ENCODE data around the gene PHTF2. TPM values are rescaled to one million over a fixed set of nuclear protein-coding genes. Genes with fewer than 3 reads are reported as not detected.

The PHTF2 gene
- total and polyA plus RNA-seq, 7 experiments from 2014 or later: 5.9 to 42.1 (median 20.4) TPM

DNA sequence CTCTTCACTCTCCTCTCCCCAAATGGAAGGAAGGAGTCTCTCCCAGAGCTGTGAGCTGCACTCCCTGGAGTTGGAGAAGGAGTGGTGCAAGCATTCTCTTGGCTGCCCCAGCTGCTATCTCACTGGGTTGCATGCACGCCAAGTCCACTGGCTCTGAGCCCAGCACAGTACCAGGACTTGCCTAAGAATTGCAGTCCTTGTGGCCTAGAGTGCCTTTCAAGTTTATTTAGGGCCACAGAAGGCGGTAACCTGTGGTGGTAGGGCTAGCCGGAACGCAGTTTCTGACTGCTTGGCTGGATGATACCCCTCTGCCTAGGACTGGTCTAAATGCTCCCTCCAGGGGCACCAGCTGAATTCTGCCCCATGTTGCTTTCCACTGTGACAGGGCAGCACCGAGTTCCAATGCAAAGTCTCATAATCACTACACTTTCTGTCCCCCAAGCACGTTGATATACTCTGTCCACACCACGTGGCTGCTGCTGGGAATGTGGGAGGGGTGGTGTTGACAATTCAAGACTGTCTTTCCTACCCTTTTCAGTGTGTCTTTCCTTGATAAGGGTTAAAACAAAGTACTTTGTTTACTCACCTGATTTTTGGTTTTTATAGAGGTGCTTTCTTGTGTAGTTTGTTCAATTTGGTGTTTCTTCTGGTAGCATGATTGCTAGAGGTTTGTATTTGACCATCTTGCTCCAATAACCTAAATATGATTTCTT is 57.0 kb downstream of the PHTF2 start:
- peaks cover 0 to 4% (median 0%) of the 10 kb centered on the region in 11 donors for H3K9me3 Mint-ChIP-seq
- H3K27ac Mint-ChIP-seq: no peak overlapping the region
- Histone ChIP-seq H3K27ac (ENCODE audit: low read depth, low read length) (no peak overlapping the region), H3K4me3 (ENCODE audit: low read length) (no peak overlapping the region), H3K27me3 (ENCODE audit: control insufficient read depth in 2 of 2, insufficient read depth in 2 of 2, low read length in 2 of 2) (no peaks in the 10 kb centered on the region), H3K36me3 (ENCODE audit: control insufficient read depth in 2 of 3, insufficient read depth in 3 of 3, low read length in 3 of 3) (peaks cover 0 to 16% (median 0%) of the 10 kb centered on the region in 3 experiments), H3K4me1 (ENCODE audit: control insufficient read depth in 2 of 2, insufficient read depth in 2 of 2, low read length in 2 of 2) (peaks cover 4 to 14% of the 10 kb centered on the region in 2 donors), H3K9me3 (ENCODE audit: control insufficient read depth in 2 of 3, low read length in 3 of 3) (no peaks in the 10 kb centered on the region)
- intact Hi-C loops (cut with micrococcal nuclease): no loop called here
- ChIA-PET CTCF (interaction anchor here (0.6 to 1.1 kb wide), 2 partner anchors 22 to 24 kb away, joined by 3 to 4 read pairs; no protein-coding TSS in a partner anchor), POLR2A (interaction anchor here (0.6 kb wide), 1 partner anchor 11 kb away, joined by 3 read pairs; no protein-coding TSS in a partner anchor)
- H3K36me3 Mint-ChIP-seq: peaks cover 3 to 42% (median 35%) of the 10 kb centered on the region in 5 donors
- H3K27me3 Mint-ChIP-seq: no peaks in the 10 kb centered on the region
- ATAC-seq (no peak), DNase-seq (no peak)
- no peak overlapping the region for H3K4me3 Mint-ChIP-seq
- peaks cover 31 to 61% (median 48%) of the 10 kb centered on the region in 7 donors for H3K4me1 Mint-ChIP-seq

DNA sequence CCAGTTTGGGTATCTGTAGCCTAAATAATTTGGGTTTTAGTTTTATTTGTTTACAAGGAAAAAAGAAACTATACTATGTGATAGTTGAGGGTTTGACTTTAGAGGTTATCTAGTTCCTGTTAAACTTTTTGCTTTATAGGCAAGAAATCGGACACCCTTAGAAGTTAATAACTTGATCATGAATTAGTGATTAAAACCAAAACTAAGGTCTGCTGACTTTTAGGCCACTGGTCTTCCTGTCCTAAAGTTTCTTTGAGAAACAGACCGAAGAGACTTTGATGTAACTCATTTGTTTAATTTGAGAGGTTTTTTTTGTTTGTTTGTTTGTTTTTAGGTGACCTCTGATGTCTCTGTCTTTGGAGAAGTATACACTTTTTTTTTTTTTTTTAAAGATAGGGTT is 59.7 kb downstream of the PHTF2 start:
- CTCF ChIA-PET: no interaction called here
- Histone ChIP-seq H3K4me1 (ENCODE audit: control insufficient read depth in 2 of 2, insufficient read depth in 2 of 2, low read length in 2 of 2) (peaks cover 0 to 14% of the 10 kb centered on the region in 2 donors), H3K27me3 (ENCODE audit: control insufficient read depth in 2 of 2, insufficient read depth in 2 of 2, low read length in 2 of 2) (no peaks in the 10 kb centered on the region), H3K4me3 (ENCODE audit: low read length) (no peak overlapping the region), H3K36me3 (ENCODE audit: control insufficient read depth in 2 of 3, insufficient read depth in 3 of 3, low read length in 3 of 3) (peaks cover 0 to 16% (median 0%) of the 10 kb centered on the region in 3 experiments), H3K9me3 (ENCODE audit: control insufficient read depth in 2 of 3, low read length in 3 of 3) (no peaks in the 10 kb centered on the region), H3K27ac (ENCODE audit: low read depth, low read length) (no peak overlapping the region)
- POLR2A ChIA-PET: no interaction called here
- Mint-ChIP-seq H3K27me3 (no peaks in the 10 kb centered on the region), H3K36me3 (peaks cover 3 to 33% (median 30%) of the 10 kb centered on the region in 5 donors), H3K4me1 (peaks cover 25 to 57% (median 41%) of the 10 kb centered on the region in 7 donors), H3K4me3 (no peak overlapping the region), H3K27ac (peak overlapping the region in 7 of 9 donors; percentile 27 to 88 (median 34)), H3K9me3 (peaks cover 0 to 4% (median 0%) of the 10 kb centered on the region in 11 donors)
- DNase-seq (no peak), ATAC-seq (no peak)
- intact Hi-C loops (cut with micrococcal nuclease): no loop called here

GRCh38 chr7:77859343-77859742 is 60.8 kb downstream of the PHTF2 start:
- Histone ChIP-seq H3K4me3 (ENCODE audit: low read length) (no peak overlapping the region), H3K27ac (ENCODE audit: low read depth, low read length) (no peak overlapping the region), H3K27me3 (ENCODE audit: control insufficient read depth in 2 of 2, insufficient read depth in 2 of 2, low read length in 2 of 2) (no peaks in the 10 kb centered on the region), H3K9me3 (ENCODE audit: control insufficient read depth in 2 of 3, low read length in 3 of 3) (no peaks in the 10 kb centered on the region), H3K4me1 (ENCODE audit: control insufficient read depth in 2 of 2, insufficient read depth in 2 of 2, low read length in 2 of 2) (peaks cover 0 to 14% of the 10 kb centered on the region in 2 donors), H3K36me3 (ENCODE audit: control insufficient read depth in 2 of 3, insufficient read depth in 3 of 3, low read length in 3 of 3) (peaks cover 0 to 14% (median 0%) of the 10 kb centered on the region in 3 experiments)
- intact Hi-C loops (cut with micrococcal nuclease): no loop called here
- DNase-seq (peak in 1 of 9 donors; percentile 2), ATAC-seq (no peak)
- H3K4me3 Mint-ChIP-seq: peak overlapping the region in 6 of 10 donors; percentile 26 to 50 (median 32)
- H3K4me1 Mint-ChIP-seq: peaks cover 24 to 55% (median 46%) of the 10 kb centered on the region in 7 donors
- peak overlapping the region in 5 of 9 donors; percentile 1 to 49 (median 6) for H3K27ac Mint-ChIP-seq
- POLR2A ChIA-PET: no interaction called here
- no peaks in the 10 kb centered on the region for H3K27me3 Mint-ChIP-seq
- peaks cover 3 to 28% (median 24%) of the 10 kb centered on the region in 5 donors for H3K36me3 Mint-ChIP-seq
- H3K9me3 Mint-ChIP-seq: peaks cover 0 to 4% (median 0%) of the 10 kb centered on the region in 11 donors
- CTCF ChIA-PET: no interaction called here

DNA sequence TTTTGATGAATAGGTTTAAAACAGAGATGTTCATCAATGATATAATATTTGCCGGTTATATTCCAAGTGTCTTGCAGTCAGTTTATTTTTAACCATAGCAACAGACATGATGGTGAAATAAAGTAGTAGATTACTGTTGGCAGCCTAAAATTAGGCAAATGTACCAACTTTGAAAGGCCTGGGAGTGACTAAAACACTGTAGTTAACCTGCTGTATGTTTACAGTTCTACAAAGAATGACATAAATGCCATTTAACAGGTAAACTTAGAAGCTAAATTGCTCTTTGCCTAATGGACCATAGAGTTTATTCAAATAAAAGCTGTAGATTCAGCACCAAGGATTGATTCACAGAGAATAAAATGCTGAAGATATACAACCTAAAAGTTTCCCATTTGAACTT is 64.1 kb downstream of the PHTF2 start:
- no peak for ATAC-seq
- ChIA-PET POLR2A (interaction anchor here (1.2 kb wide), 1 partner anchor 29 kb away, joined by 5 read pairs; no protein-coding TSS in a partner anchor), CTCF (no interaction called here)
- H3K4me1 Mint-ChIP-seq: peaks cover 19 to 62% (median 49%) of the 10 kb centered on the region in 7 donors
- peak overlapping the region in 1 of 9 donors; percentile 11 for H3K27ac Mint-ChIP-seq
- no peaks in the 10 kb centered on the region for H3K27me3 ChIP-seq (ENCODE audit: control insufficient read depth in 2 of 2, insufficient read depth in 2 of 2, low read length in 2 of 2)
- DNase-seq: no peak
- H3K36me3 Mint-ChIP-seq: peaks cover 0 to 15% (median 11%) of the 10 kb centered on the region in 5 donors
- no peak overlapping the region for H3K27ac ChIP-seq (ENCODE audit: low read depth, low read length)
- no peak overlapping the region for H3K4me3 Mint-ChIP-seq
- intact Hi-C loops (cut with micrococcal nuclease): no loop called here
- no peaks in the 10 kb centered on the region for H3K27me3 Mint-ChIP-seq
- H3K4me3 ChIP-seq (ENCODE audit: low read length): no peak overlapping the region
- H3K9me3 ChIP-seq (ENCODE audit: control insufficient read depth in 2 of 3, low read length in 3 of 3): no peaks in the 10 kb centered on the region
- H3K9me3 Mint-ChIP-seq: no peaks in the 10 kb centered on the region
- H3K36me3 ChIP-seq (ENCODE audit: control insufficient read depth in 2 of 3, insufficient read depth in 3 of 3, low read length in 3 of 3): no peaks in the 10 kb centered on the region
- H3K4me1 ChIP-seq (ENCODE audit: control insufficient read depth in 2 of 2, insufficient read depth in 2 of 2, low read length in 2 of 2): peaks cover 0 to 14% of the 10 kb centered on the region in 2 donors

DNA sequence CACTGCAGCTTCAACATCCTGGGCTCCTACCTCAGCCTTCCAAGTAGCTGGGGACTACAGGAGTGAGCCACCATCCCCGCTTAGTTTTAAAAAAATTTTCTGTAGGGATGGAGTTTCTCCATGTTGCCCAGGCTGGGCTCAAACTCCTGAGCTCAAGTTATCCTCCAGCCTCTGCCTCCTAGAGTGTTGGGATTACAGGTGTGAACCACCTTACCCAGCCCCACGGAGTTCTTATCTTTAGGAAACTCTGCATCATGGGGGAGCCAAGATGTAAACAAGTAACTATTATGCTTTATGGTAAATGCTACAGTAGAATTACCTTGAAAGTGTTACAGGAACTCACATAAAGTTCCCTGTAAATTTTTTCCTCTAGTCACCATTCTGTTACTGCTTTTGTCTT is 65.3 kb downstream of the PHTF2 start:
- ATAC-seq: no peak
- DNase-seq: no peak
- H3K27me3 ChIP-seq (ENCODE audit: control insufficient read depth in 2 of 2, insufficient read depth in 2 of 2, low read length in 2 of 2): no peaks in the 10 kb centered on the region
- peaks cover 14 to 53% (median 39%) of the 10 kb centered on the region in 7 donors for H3K4me1 Mint-ChIP-seq
- intact Hi-C loops (cut with micrococcal nuclease): no loop called here
- CTCF ChIA-PET: no interaction called here
- no peaks in the 10 kb centered on the region for H3K36me3 ChIP-seq (ENCODE audit: control insufficient read depth in 2 of 3, insufficient read depth in 3 of 3, low read length in 3 of 3)
- no peak overlapping the region for H3K27ac ChIP-seq (ENCODE audit: low read depth, low read length)
- H3K27me3 Mint-ChIP-seq: no peaks in the 10 kb centered on the region
- peaks cover 0 to 6% of the 10 kb centered on the region in 2 donors for H3K4me1 ChIP-seq (ENCODE audit: control insufficient read depth in 2 of 2, insufficient read depth in 2 of 2, low read length in 2 of 2)
- H3K27ac Mint-ChIP-seq: no peak overlapping the region
- H3K4me3 Mint-ChIP-seq: no peak overlapping the region
- POLR2A ChIA-PET: interaction anchor here (0.8 kb wide), 1 partner anchor 449 kb away, joined by 3 read pairs; no protein-coding TSS in a partner anchor
- H3K9me3 ChIP-seq (ENCODE audit: control insufficient read depth in 2 of 3, low read length in 3 of 3): no peaks in the 10 kb centered on the region
- H3K9me3 Mint-ChIP-seq: no peaks in the 10 kb centered on the region
- no peak overlapping the region for H3K4me3 ChIP-seq (ENCODE audit: low read length)
- peaks cover 0 to 15% (median 9%) of the 10 kb centered on the region in 5 donors for H3K36me3 Mint-ChIP-seq

DNA sequence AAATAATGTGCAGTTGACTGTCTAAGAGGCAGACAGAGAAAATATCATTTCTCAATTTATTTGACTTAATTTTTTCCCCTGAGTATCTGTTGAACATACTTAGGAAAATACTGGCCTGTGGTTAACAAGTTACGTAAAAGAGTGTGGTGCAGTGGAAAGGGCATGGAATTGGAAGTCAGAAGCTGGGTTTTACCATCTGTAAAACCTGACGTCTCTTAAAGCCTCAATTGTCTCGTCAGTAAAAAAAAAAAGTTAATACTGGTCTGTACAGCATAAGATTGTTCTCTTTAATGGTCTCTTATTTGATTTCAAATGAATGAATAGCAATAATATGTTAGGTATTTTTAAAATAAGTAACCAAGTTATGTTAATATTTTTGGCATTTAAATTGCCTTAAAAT is 67.8 kb downstream of the PHTF2 start:
- H3K27ac Mint-ChIP-seq: no peak overlapping the region
- no peaks in the 10 kb centered on the region for H3K9me3 ChIP-seq (ENCODE audit: control insufficient read depth in 2 of 3, low read length in 3 of 3)
- H3K27me3 ChIP-seq (ENCODE audit: control insufficient read depth in 2 of 2, insufficient read depth in 2 of 2, low read length in 2 of 2): no peaks in the 10 kb centered on the region
- no peaks in the 10 kb centered on the region for H3K4me1 ChIP-seq (ENCODE audit: control insufficient read depth in 2 of 2, insufficient read depth in 2 of 2, low read length in 2 of 2)
- POLR2A ChIA-PET: interaction anchor here (0.6 kb wide), 1 partner anchor 11 kb away, joined by 3 read pairs; no protein-coding TSS in a partner anchor
- CTCF ChIA-PET: no interaction called here
- H3K4me1 Mint-ChIP-seq: peaks cover 6 to 38% (median 27%) of the 10 kb centered on the region in 7 donors
- H3K9me3 Mint-ChIP-seq: peaks cover 0 to 3% (median 0%) of the 10 kb centered on the region in 11 donors
- peaks cover 0 to 33% (median 25%) of the 10 kb centered on the region in 5 donors for H3K36me3 Mint-ChIP-seq
- intact Hi-C loops (cut with micrococcal nuclease): no loop called here
- ATAC-seq (no peak), DNase-seq (no peak)
- H3K27me3 Mint-ChIP-seq: no peaks in the 10 kb centered on the region
- no peak overlapping the region for H3K4me3 ChIP-seq (ENCODE audit: low read length)
- H3K27ac ChIP-seq (ENCODE audit: low read depth, low read length): no peak overlapping the region
- H3K4me3 Mint-ChIP-seq: no peak overlapping the region
- no peaks in the 10 kb centered on the region for H3K36me3 ChIP-seq (ENCODE audit: control insufficient read depth in 2 of 3, insufficient read depth in 3 of 3, low read length in 3 of 3)

All from naive thymus-derived CD4-positive, alpha-beta T cell (primary cell).